IMR-90 (cell line): ENCODE measurements around the gene HOXA7.

Source experiments
- BHLHE40 ChIP-seq: fragments of 150-350 bp; IDR thresholded peaks from 2 replicates; pipeline ENCODE4 v1.6.1; 2016; ENCODE audit warnings: mild to moderate bottlenecking, low read depth, low read length
- CEBPB ChIP-seq: IDR thresholded peaks from 2 replicates; pipeline ENCODE4 v1.6.1; 2012; ENCODE audit warnings: low read depth, low read length, improper control_type of control experiment
- ELK1 ChIP-seq: fragments of 150-350 bp; IDR thresholded peaks from 2 replicates; pipeline ENCODE4 v1.6.1; 2016; ENCODE audit warnings: low read depth, mild to moderate bottlenecking, low read length, moderate library complexity, borderline replicate concordance
- MAFK ChIP-seq: IDR thresholded peaks from 2 replicates; pipeline ENCODE4 v1.6.1; 2012; ENCODE audit warnings: low read depth, low read length, improper control_type of control experiment
- POLR2A ChIP-seq: IDR thresholded peaks from 2 replicates; pipeline ENCODE4 v1.6.1; 2012; ENCODE audit warnings: mild to moderate bottlenecking, low read depth, low read length
- RAD21 ChIP-seq: IDR thresholded peaks from 2 replicates; pipeline ENCODE4 v1.6.1; 2012; ENCODE audit warnings: low read length, improper control_type of control experiment
- RCOR1 ChIP-seq: IDR thresholded peaks from 2 replicates; pipeline ENCODE4 v1.6.1; 2012; ENCODE audit warnings: mild to moderate bottlenecking, low read length, improper control_type of control experiment; ENCODE audit not compliant: insufficient replicate concordance
- RFX5 ChIP-seq: IDR thresholded peaks from 2 replicates; pipeline ENCODE4 v1.8.0; 2012; ENCODE audit warnings: low read depth, mild to moderate bottlenecking, low read length, moderate library complexity
- SMC3 ChIP-seq: fragments of 150-350 bp; IDR thresholded peaks from 2 replicates; pipeline ENCODE4 v1.6.1; 2016; ENCODE audit warnings: low read depth, mild to moderate bottlenecking, antibody characterized with exemption, low read length, moderate library complexity
- TF ChIP-seq, protein P1 (sequence below): conservative IDR thresholded peaks from 2 replicates; pipeline ENCODE4 v1.5.1; 2012; ENCODE audit warnings: mild to moderate bottlenecking, low read depth, low read length, improper control_type of control experiment
- TF ChIP-seq, protein P2 (sequence below): fragments of 150-350 bp; IDR thresholded peaks from 2 replicates; pipeline ENCODE4 v1.6.1; 2017; ENCODE audit warnings: mild to moderate bottlenecking, antibody characterized with exemption, low read length, low read depth

- TF ChIP-seq, protein P1, sequence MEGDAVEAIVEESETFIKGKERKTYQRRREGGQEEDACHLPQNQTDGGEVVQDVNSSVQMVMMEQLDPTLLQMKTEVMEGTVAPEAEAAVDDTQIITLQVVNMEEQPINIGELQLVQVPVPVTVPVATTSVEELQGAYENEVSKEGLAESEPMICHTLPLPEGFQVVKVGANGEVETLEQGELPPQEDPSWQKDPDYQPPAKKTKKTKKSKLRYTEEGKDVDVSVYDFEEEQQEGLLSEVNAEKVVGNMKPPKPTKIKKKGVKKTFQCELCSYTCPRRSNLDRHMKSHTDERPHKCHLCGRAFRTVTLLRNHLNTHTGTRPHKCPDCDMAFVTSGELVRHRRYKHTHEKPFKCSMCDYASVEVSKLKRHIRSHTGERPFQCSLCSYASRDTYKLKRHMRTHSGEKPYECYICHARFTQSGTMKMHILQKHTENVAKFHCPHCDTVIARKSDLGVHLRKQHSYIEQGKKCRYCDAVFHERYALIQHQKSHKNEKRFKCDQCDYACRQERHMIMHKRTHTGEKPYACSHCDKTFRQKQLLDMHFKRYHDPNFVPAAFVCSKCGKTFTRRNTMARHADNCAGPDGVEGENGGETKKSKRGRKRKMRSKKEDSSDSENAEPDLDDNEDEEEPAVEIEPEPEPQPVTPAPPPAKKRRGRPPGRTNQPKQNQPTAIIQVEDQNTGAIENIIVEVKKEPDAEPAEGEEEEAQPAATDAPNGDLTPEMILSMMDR = no peak
- no peak for TF ChIP-seq CEBPB
- TF ChIP-seq MAFK = no peak
- no peak for TF ChIP-seq POLR2A
- no peak for TF ChIP-seq SMC3
- TF ChIP-seq, protein P2, sequence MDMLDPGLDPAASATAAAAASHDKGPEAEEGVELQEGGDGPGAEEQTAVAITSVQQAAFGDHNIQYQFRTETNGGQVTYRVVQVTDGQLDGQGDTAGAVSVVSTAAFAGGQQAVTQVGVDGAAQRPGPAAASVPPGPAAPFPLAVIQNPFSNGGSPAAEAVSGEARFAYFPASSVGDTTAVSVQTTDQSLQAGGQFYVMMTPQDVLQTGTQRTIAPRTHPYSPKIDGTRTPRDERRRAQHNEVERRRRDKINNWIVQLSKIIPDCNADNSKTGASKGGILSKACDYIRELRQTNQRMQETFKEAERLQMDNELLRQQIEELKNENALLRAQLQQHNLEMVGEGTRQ = no peak
- no peak for TF ChIP-seq RAD21
- no peak for TF ChIP-seq BHLHE40
- no peak for TF ChIP-seq ELK1
- no peak for TF ChIP-seq RCOR1
- TF ChIP-seq RFX5 = no peak
These were observed 17.7 kb upstream of the HOXA7 start, which contains the start of gene HOXA10 for GRCh38 chr7:27173956-27174873.
